ENCODE measurements around the gene TLR8. TPM values are rescaled to one million over a fixed set of nuclear protein-coding genes. Genes with fewer than 3 reads are reported as not detected.

TLR8 gene
- total RNA-seq, 1 experiment from 2014 or later: not detected

DNA sequence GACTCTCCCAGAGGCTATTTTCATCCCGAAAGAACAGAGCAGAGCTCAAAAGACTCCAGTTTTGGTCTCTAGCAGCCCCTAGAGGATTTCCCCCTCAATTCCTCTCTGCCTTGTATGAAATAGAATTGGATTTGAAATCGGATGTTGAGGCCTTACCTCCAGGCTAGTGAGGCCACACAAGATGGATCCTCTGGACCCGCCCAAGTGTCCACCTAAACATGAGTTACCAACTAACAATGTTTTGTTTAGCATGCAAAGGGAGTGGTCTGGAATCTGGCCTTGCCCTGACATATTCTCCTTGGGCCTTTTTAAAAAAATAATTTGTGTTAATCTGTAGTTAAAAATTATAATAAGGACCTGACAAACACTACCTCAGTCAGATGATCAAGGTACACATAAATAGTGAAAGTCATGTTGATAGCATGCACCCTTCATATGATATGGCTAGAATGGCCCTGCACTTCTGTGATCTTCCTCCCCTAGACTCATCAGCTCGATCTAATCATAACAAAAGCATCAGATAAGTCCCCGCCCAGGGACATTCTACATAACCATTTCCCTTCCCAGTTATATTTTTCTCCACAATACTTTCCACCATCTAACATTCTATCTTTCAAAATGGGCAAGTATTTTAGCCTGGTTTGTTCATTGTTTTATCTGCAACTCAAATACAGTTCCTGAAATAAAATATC is 6.5 kb downstream of the TLR8 start:
- no peak for DNase-seq (ENCODE audit: unreplicated experiment)
- TF ChIP-seq, protein P1, sequence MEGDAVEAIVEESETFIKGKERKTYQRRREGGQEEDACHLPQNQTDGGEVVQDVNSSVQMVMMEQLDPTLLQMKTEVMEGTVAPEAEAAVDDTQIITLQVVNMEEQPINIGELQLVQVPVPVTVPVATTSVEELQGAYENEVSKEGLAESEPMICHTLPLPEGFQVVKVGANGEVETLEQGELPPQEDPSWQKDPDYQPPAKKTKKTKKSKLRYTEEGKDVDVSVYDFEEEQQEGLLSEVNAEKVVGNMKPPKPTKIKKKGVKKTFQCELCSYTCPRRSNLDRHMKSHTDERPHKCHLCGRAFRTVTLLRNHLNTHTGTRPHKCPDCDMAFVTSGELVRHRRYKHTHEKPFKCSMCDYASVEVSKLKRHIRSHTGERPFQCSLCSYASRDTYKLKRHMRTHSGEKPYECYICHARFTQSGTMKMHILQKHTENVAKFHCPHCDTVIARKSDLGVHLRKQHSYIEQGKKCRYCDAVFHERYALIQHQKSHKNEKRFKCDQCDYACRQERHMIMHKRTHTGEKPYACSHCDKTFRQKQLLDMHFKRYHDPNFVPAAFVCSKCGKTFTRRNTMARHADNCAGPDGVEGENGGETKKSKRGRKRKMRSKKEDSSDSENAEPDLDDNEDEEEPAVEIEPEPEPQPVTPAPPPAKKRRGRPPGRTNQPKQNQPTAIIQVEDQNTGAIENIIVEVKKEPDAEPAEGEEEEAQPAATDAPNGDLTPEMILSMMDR (IDR thresholded peaks at IDR 0.05; ENCODE audit: unreplicated experiment): no peak
- H3K36me3 Mint-ChIP-seq (ENCODE audit: insufficient read depth, unreplicated experiment): no peaks in the 10 kb centered on the region
- no peaks in the 10 kb centered on the region for H3K9me3 Mint-ChIP-seq (ENCODE audit: unreplicated experiment)
- intact Hi-C loops (cut with micrococcal nuclease): no loop called here
- ChIA-PET POLR2A (no interaction called here), CTCF (no interaction called here)
- peaks cover 38% of the 10 kb centered on the region for H3K27me3 Mint-ChIP-seq (ENCODE audit: insufficient read depth, unreplicated experiment)
- no peak overlapping the region for H3K27ac Mint-ChIP-seq (ENCODE audit: low read depth, unreplicated experiment)
- no peak overlapping the region for H3K4me3 Mint-ChIP-seq (ENCODE audit: unreplicated experiment)
- BruUV-seq (replicated peaks): no TSS peak
- H3K4me1 Mint-ChIP-seq (ENCODE audit: insufficient read depth, unreplicated experiment): peaks cover 13% of the 10 kb centered on the region

DNA sequence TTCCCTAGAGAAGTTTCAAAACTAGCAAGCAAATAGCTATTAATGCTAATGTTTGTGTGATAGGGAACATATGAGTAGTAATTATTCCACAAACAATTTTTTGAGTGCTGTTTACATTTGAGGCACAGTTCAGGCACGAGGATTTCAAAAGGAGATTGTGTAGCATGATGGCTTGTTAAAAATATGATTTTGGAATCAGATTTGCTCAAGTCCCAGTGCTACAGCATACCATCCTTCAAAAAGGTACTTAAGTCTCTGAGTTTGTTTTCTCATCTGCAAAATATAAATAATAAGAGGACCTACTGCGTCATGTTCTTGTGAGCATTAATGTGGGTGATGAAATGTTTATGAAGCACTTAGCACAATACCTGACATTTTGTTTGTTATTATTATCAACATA is 11.3 kb downstream of the TLR8 start:
- Mint-ChIP-seq H3K4me1 (ENCODE audit: insufficient read depth, unreplicated experiment) (peaks cover 16% of the 10 kb centered on the region), H3K4me3 (ENCODE audit: unreplicated experiment) (no peak overlapping the region), H3K9me3 (ENCODE audit: unreplicated experiment) (no peaks in the 10 kb centered on the region), H3K27me3 (ENCODE audit: insufficient read depth, unreplicated experiment) (peaks cover 50% of the 10 kb centered on the region), H3K27ac (ENCODE audit: low read depth, unreplicated experiment) (no peak overlapping the region), H3K36me3 (ENCODE audit: insufficient read depth, unreplicated experiment) (no peaks in the 10 kb centered on the region)
- CTCF ChIA-PET: interaction anchor here (1.3 to 2.4 kb wide), 4 partner anchors 14 to 103 kb away, joined by 3 to 7 read pairs (median 5); no protein-coding TSS in a partner anchor
- intact Hi-C loops (cut with micrococcal nuclease): no loop called here
- TF ChIP-seq, protein P1 (IDR thresholded peaks at IDR 0.05; ENCODE audit: unreplicated experiment): no peak
- no TSS peak for BruUV-seq (replicated peaks)
- POLR2A ChIA-PET: no interaction called here
- DNase-seq (ENCODE audit: unreplicated experiment): no peak

DNA sequence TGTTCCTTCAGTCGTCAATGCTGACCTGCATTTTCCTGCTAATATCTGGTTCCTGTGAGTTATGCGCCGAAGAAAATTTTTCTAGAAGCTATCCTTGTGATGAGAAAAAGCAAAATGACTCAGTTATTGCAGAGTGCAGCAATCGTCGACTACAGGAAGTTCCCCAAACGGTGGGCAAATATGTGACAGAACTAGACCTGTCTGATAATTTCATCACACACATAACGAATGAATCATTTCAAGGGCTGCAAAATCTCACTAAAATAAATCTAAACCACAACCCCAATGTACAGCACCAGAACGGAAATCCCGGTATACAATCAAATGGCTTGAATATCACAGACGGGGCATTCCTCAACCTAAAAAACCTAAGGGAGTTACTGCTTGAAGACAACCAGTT is 12.6 kb downstream of the TLR8 start:
- ChIA-PET POLR2A (interaction anchor here (0.8 kb wide), 1 partner anchor 9 kb away, joined by 3 read pairs; no protein-coding TSS in a partner anchor), CTCF (interaction anchor here (1.3 to 2.4 kb wide), 3 partner anchors 16 to 104 kb away, joined by 3 to 7 read pairs (median 5); no protein-coding TSS in a partner anchor)
- H3K4me1 Mint-ChIP-seq (ENCODE audit: insufficient read depth, unreplicated experiment): peaks cover 8% of the 10 kb centered on the region
- no peak overlapping the region for H3K4me3 Mint-ChIP-seq (ENCODE audit: unreplicated experiment)
- H3K9me3 Mint-ChIP-seq (ENCODE audit: unreplicated experiment): no peaks in the 10 kb centered on the region
- no TSS peak for BruUV-seq (replicated peaks)
- no peaks in the 10 kb centered on the region for H3K36me3 Mint-ChIP-seq (ENCODE audit: insufficient read depth, unreplicated experiment)
- intact Hi-C loops (cut with micrococcal nuclease): no loop called here
- no peak overlapping the region for H3K27ac Mint-ChIP-seq (ENCODE audit: low read depth, unreplicated experiment)
- TF ChIP-seq, protein P1 (IDR thresholded peaks at IDR 0.05; ENCODE audit: unreplicated experiment): no peak
- H3K27me3 Mint-ChIP-seq (ENCODE audit: insufficient read depth, unreplicated experiment): peaks cover 60% of the 10 kb centered on the region
- DNase-seq (ENCODE audit: unreplicated experiment): peak; percentile 59

DNA sequence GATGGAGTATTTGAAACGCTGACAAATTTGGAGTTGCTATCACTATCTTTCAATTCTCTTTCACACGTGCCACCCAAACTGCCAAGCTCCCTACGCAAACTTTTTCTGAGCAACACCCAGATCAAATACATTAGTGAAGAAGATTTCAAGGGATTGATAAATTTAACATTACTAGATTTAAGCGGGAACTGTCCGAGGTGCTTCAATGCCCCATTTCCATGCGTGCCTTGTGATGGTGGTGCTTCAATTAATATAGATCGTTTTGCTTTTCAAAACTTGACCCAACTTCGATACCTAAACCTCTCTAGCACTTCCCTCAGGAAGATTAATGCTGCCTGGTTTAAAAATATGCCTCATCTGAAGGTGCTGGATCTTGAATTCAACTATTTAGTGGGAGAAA is 13.2 kb downstream of the TLR8 start:
- CTCF ChIA-PET: no interaction called here
- no TSS peak for BruUV-seq (replicated peaks)

More for the DNA sequence above, 13.2 kb downstream of the TLR8 start:
- no peak for DNase-seq (ENCODE audit: unreplicated experiment)
- intact Hi-C loops (cut with micrococcal nuclease): no loop called here
- POLR2A ChIA-PET: no interaction called here
- TF ChIP-seq, protein P1 (IDR thresholded peaks at IDR 0.05; ENCODE audit: unreplicated experiment): no peak
- H3K4me1 Mint-ChIP-seq (ENCODE audit: insufficient read depth, unreplicated experiment): peaks cover 8% of the 10 kb centered on the region
- H3K36me3 Mint-ChIP-seq (ENCODE audit: insufficient read depth, unreplicated experiment): no peaks in the 10 kb centered on the region
- H3K9me3 Mint-ChIP-seq (ENCODE audit: unreplicated experiment): no peaks in the 10 kb centered on the region
- H3K4me3 Mint-ChIP-seq (ENCODE audit: unreplicated experiment): no peak overlapping the region
- no peak overlapping the region for H3K27ac Mint-ChIP-seq (ENCODE audit: low read depth, unreplicated experiment)
- H3K27me3 Mint-ChIP-seq (ENCODE audit: insufficient read depth, unreplicated experiment): peaks cover 60% of the 10 kb centered on the region
